ENCODE results near the gene MAFG. TPM values are rescaled to one million over a fixed set of nuclear protein-coding genes. Genes with fewer than 3 reads are reported as not detected.
A peak's percentile ranks its signal among the peaks of the same experiment; 100 is the strongest.

MAFG gene
- total and polyA plus RNA-seq, 9 of the 15 experiments (the other 6 are each of a cell fraction or from before 2014, with no cell fraction given) = 1.1 to 58.1 (median 24.9) TPM

GRCh38 chr17:81917565-81918332, 9.8 kb downstream of the MAFG start, which contains the start of gene SIRT7 (continued):
- TF ChIP-seq, protein P1, sequence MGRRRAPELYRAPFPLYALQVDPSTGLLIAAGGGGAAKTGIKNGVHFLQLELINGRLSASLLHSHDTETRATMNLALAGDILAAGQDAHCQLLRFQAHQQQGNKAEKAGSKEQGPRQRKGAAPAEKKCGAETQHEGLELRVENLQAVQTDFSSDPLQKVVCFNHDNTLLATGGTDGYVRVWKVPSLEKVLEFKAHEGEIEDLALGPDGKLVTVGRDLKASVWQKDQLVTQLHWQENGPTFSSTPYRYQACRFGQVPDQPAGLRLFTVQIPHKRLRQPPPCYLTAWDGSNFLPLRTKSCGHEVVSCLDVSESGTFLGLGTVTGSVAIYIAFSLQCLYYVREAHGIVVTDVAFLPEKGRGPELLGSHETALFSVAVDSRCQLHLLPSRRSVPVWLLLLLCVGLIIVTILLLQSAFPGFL (CRISPR knock-in tag; IDR thresholded peaks at IDR 0.05) = no peak
- TF ChIP-seq BCLAF1 (IDR thresholded peaks at IDR 0.05; ENCODE audit: borderline replicate concordance in 1 of 2, control insufficient read depth in 1 of 2, low read depth in 2 of 2, low read length in 1 of 2) (no peak), PYGO2 (tag; IDR thresholded peaks at IDR 0.05) (no peak), BRCA1 (IDR thresholded peaks at IDR 0.05) (no peak), BRCA1 (CRISPR knock-in tag; IDR thresholded peaks at IDR 0.05) (no peak), RAD21 (CRISPR knock-in tag; conservative IDR thresholded peaks at IDR 0.05 in 1 of 2, IDR thresholded peaks at IDR 0.05 in 1 of 2) (0 out of 4 replicates have a peak, but pooled peaks of 1 of the 2 experiments have one; percentile 17), ZBTB9 (CRISPR knock-in tag; IDR thresholded peaks at IDR 0.05) (0 out of 2 replicates have a peak, but pooled peaks have one; percentile 80), HDAC8 (tag; IDR thresholded peaks at IDR 0.05) (no peak), ZNF699 (CRISPR knock-in tag; IDR thresholded peaks at IDR 0.05; ENCODE audit: insufficient replicate concordance) (no peak), MAFG (tag; conservative IDR thresholded peaks at IDR 0.05) (no peak), ZFP1 (CRISPR knock-in tag; IDR thresholded peaks at IDR 0.05) (no peak), TAF15 (IDR thresholded peaks at IDR 0.05; ENCODE audit: low read depth, low read length) (no peak), TFAP4 (CRISPR knock-in tag; IDR thresholded peaks at IDR 0.05; ENCODE audit: borderline replicate concordance) (peak; percentile 20; the same call in 1 of the 2 replicates), RBM17 (IDR thresholded peaks at IDR 0.05; ENCODE audit: borderline replicate concordance, low read depth, low read length) (no peak), BRF1 (IDR thresholded peaks at IDR 0.05; ENCODE audit: borderline replicate concordance, extremely low read depth, insufficient read length) (no peak), SNIP1 (IDR thresholded peaks at IDR 0.05; ENCODE audit: low read depth) (no peak), CLOCK (CRISPR knock-in tag; IDR thresholded peaks at IDR 0.05; ENCODE audit: borderline replicate concordance) (no peak)
